DMS153 (cell line): Measurements from ENCODE around the gene GIPC1.
"Not testable (repeated sequence)": the region's sequence is repeated elsewhere in the genome, so short reads cannot be mapped to it uniquely, and the experiment has no call there.

ENCODE experiments used
- DNase-seq: peaks from one replicate; lab custom pipeline; 2025; lab: John Stamatoyannopoulos, UW

GIPC1 gene

GRCh38 chr19:14470031-14470876, 25.7 kb downstream of the GIPC1 start:
- DNase-seq = no peak

- no peak for DNase-seq
Measured at GRCh38 chr19:14467816-14468215, 28.1 kb downstream of the GIPC1 start.

GRCh38 chr19:14467391-14467790, 28.5 kb downstream of the GIPC1 start:
- DNase-seq = no peak

GRCh38 chr19:14463747-14464146, 32.2 kb downstream of the GIPC1 start:
- no peak for DNase-seq

- DNase-seq = not testable (repeated sequence)
Measured at GRCh38 chr19:14462401-14462800, 33.5 kb downstream of the GIPC1 start.

- DNase-seq = no peak
Measured at GRCh38 chr19:14460935-14461334, 35.0 kb downstream of the GIPC1 start.

GRCh38 chr19:14459703-14460102, 36.2 kb downstream of the GIPC1 start:
- DNase-seq = no peak

GRCh38 chr19:14452303-14452702, 43.6 kb downstream of the GIPC1 start:
- not testable (repeated sequence) for DNase-seq

GRCh38 chr19:14450876-14451275, 45.1 kb downstream of the GIPC1 start:
- no peak for DNase-seq

GRCh38 chr19:14450168-14450874, 45.6 kb downstream of the GIPC1 start:
- no peak for DNase-seq

GRCh38 chr19:14449321-14449720, 46.6 kb downstream of the GIPC1 start:
- no peak for DNase-seq

- DNase-seq = no peak
Measured at GRCh38 chr19:14446336-14447036, 49.4 kb downstream of the GIPC1 start.

GRCh38 chr19:14443632-14444216, 52.2 kb downstream of the GIPC1 start:
- DNase-seq = no peak

- no peak for DNase-seq
Measured at GRCh38 chr19:14442891-14443631, 52.9 kb downstream of the GIPC1 start.

GRCh38 chr19:14441041-14441938, 54.6 kb downstream of the GIPC1 start:
- no peak for DNase-seq

GRCh38 chr19:14440049-14440448, 55.9 kb downstream of the GIPC1 start:
- DNase-seq = no peak

- no peak for DNase-seq
Measured at GRCh38 chr19:14439014-14439413, 56.9 kb downstream of the GIPC1 start.

- no peak for DNase-seq
Measured at GRCh38 chr19:14437578-14438140, 58.3 kb downstream of the GIPC1 start.

- DNase-seq = no peak
Measured at GRCh38 chr19:14435320-14436050, 60.4 kb downstream of the GIPC1 start.
